ENCODE data around the gene HSDL2.
"Not testable (repeated sequence)": the region's sequence is repeated elsewhere in the genome, so short reads cannot be mapped to it uniquely, and the experiment has no call there.

The HSDL2 gene

GRCh38 chr9:112500842-112501241 is 120.9 kb downstream of the HSDL2 start:
- no peak for DNase-seq (ENCODE audit: low spot score)

DNA sequence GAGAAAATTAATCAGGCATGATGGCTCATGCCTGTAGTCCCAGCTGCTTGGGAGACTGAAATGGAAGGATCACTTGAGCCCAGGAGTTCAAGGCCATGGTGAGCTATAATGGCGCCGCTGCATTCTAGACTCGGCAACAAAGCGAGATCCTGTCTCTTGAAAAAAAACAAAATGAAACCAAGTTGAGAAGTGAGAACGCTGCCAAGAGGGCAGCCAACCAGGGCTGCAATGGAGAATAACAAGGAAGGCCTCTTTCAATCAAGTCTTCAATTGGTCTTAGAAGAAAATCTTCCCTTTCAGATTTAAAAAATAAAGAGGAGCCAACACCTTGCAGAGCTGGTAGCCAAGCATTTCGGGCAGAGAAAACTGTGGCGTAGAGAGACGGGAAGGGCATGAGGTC is 121.4 kb downstream of the HSDL2 start:
- DNase-seq (ENCODE audit: low spot score), result no peak

DNA sequence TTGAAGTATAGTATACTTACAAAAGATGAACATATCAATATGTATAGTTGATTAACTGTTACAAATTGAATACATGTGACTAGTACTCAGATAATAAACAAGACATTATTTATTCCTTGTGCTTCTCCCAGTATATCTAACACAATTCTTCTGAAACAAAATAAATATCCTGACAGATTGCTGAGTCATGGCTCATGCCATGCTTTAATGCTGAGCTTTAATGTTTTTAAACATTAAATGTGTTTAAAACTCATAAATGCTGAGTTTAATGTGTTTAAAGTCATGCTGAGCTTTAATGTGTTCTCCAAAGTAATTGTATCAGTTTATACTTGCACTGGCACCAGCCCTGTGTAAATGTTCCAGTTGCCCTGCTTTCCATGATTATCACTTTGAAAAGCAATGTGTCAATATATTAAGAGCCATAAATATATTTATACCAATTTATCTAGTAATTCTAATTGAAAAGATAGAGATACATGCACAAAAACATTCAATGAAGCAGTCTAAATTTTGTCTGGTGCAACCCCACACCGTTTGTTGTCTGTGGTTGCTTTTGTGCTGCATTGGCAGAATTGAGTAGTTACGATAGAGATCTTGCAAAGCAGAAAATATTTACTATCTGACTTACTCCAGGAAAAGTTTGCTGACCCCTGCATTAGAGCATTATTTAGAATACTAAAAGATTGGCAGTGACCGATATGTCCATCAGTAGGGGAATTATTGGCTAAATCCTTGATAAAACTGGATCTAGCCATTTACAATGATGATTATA is 122.5 kb downstream of the HSDL2 start:
- no peak for DNase-seq (ENCODE audit: low spot score)

DNA sequence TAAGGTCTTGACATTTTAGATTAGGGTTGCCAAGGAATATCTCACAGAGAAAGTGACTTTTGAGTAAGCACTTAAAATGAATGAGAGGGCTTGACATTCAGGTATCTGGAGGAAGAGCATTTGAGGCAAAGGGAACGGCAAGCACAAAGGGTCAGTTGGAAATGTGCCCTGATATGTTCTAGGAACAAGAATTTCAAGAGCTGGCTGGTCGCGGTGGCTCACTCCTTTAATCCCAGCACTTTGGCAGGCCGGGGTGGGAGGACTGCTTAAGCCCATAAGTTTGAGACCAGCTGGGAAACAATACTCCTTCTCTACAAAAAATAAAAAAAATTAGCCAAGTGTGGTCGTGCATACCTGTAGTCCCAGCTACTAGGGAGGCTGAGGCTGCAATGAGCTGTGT is 123.3 kb downstream of the HSDL2 start:
- no peak for DNase-seq (ENCODE audit: low spot score)

DNA sequence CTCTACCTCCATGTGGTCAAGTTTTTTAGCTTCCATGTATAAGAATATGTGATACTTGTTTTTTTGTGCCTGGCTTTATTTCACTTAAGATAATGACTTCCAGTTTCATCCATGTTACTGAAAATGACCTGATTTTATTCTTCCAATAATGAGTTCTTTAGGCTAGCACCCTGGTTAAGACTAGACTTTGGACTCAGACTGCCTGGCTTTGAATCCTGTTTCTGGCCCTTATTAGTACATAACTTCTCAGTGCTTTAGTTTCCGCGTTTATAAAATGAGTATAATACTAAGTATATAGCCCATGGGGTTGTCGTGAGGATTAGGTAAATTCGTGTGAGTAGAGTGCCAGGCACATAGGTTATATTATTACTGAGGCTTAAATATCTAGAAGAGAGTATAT is 125.2 kb downstream of the HSDL2 start:
- no peak for DNase-seq (ENCODE audit: low spot score)

GRCh38 chr9:112505607-112506006 is 125.7 kb downstream of the HSDL2 start:
- DNase-seq (ENCODE audit: low spot score), result no peak

DNA sequence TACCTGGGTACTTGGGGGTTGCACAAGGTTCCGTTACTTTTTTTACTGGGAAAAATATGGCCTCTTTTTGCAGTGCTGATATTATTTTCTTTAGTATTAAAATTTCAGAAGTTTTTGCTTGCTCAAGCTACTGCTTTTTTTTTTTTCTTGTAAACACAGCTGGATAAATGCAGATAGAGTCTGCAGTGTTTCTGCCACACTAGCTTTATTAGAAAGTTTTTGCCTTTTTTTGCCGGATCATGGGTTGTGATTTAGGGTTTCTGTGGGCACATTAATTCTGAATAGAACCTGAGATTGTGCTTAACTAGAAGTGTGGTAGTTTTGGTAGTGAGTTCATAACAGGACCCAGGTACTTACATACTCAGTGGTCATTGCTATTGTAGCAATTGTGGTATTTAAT is 126.7 kb downstream of the HSDL2 start:
- no peak for DNase-seq (ENCODE audit: low spot score)

GRCh38 chr9:112507001-112507680 is 127.2 kb downstream of the HSDL2 start:
- no peak for DNase-seq (ENCODE audit: low spot score)

DNA sequence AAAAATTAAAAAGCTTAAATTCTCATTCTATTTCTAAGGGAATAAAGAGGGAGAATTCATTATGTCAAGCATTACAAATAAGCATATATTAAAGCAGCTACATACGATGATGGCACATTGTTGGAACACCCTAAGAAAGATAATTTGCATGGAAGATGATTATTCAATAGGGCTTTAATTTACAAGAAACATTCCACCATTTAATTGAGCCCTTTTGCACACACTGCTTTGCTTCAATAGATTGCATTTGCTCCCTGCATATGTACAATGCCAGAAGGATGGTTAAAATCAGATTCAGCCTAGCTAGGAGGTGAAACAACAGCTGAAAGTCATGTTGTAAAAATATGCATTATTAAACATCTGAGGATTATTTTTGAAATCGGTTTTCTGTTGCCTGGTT is 128.5 kb downstream of the HSDL2 start:
- DNase-seq (ENCODE audit: low spot score), result no peak

DNA sequence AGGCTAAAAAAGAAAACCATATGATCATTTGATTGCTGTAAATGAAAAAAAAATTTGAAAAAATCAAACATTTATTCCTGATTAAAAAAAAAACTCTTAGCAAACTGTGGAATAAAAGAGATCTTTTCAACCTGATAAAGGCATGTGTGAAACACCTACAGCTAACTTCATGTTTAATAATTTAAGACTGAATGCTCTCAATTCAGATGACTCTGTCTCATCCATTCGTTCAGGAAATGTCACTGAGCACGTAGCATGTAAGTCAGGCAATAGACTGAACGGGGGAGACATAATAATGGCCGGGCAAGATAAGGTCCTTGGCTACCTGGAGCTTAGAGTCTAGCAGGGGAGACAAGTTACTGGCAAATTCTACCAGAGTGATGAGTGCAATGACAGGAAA is 132.5 kb downstream of the HSDL2 start:
- not testable (repeated sequence) for DNase-seq (ENCODE audit: low spot score)

- DNase-seq (ENCODE audit: low spot score), result no peak
Observed at GRCh38 chr9:112516769-112517168, 136.9 kb downstream of the HSDL2 start.

- DNase-seq (ENCODE audit: low spot score), result no peak
Observed at GRCh38 chr9:112520069-112520468, 140.2 kb downstream of the HSDL2 start.

- no peak for DNase-seq (ENCODE audit: low spot score)
Observed at GRCh38 chr9:112520656-112521055, 140.7 kb downstream of the HSDL2 start.
